ENCODE measurements around the gene QARS1. TPM values are rescaled to one million over a fixed set of nuclear protein-coding genes. Genes with fewer than 3 reads are reported as not detected.

Gene QARS1
- total RNA-seq (2012; rRNA removed), result 241 and 389 TPM in 2 replicates

DNA sequence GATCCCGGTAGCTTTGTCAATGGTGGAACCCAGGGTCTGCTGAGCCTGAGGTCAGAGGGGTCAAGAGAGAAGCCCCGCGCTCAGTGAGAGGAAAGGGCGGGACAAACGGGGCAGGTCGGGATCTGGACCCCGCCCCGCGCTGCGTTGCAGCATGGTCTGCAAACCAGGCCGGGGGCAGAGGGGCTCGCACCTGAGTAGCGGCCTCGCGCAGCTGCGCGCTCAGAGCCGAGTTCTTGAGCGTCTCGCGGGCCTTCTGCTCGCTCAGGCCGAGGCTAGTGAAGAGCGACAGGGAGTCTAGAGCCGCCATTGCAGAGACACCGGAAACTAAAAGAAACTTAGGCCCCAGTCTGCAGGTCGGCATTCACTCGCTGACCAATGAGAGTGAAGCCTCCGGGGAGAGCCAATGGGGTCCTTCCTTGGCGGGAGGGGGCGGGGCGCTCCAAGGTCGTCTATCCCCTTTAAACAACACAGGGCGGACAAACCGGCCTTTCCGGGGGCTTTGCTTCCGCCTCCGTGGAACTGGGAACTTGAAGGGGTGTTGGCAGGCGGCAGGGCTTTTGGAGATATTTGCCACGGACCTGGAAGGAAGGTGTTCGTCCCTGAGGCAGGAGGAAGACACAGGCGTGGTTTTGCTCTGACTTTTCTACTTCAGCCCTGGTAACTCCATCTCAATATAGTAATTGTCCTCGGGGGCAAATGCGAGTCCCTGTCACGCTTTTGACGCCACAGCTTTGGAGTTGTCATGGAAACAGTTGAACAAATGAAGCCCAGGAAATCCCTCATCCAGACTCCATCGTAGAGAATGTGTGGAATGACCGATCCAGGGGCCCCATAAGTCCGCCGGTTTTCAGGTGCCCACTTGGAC is at the start of gene QARS1:
Gene QARS1, minus strand, starts transcription at position 331 of the 865 bp plus-strand sequence. Its CDS starts 24 bp downstream, at position 307.
- H3K9ac ChIP-seq (ENCODE audit: low read depth, low read length), result peak within 1 kb of the TSS; percentile 90
- peaks cover 42% of the 10 kb centered on the region for H3K36me3 ChIP-seq (ENCODE audit: insufficient read depth, low read length)
- H3K4me3 ChIP-seq (ENCODE audit: low read length), result peak within 1 kb of the TSS; percentile 90
- peaks cover 14% of the 10 kb centered on the region for H3K4me1 ChIP-seq (ENCODE audit: control insufficient read depth, insufficient read depth, low read length)
- peak within 1 kb of the TSS; percentile 94 for H3K4me2 ChIP-seq (ENCODE audit: low read length)
- no peaks in the 10 kb centered on the region for H3K9me3 ChIP-seq (replicated peaks; ENCODE audit: low read length)
- H3K27me3 ChIP-seq (ENCODE audit: control insufficient read depth, insufficient read depth, low read length), result no peaks in the 10 kb centered on the region

DNA sequence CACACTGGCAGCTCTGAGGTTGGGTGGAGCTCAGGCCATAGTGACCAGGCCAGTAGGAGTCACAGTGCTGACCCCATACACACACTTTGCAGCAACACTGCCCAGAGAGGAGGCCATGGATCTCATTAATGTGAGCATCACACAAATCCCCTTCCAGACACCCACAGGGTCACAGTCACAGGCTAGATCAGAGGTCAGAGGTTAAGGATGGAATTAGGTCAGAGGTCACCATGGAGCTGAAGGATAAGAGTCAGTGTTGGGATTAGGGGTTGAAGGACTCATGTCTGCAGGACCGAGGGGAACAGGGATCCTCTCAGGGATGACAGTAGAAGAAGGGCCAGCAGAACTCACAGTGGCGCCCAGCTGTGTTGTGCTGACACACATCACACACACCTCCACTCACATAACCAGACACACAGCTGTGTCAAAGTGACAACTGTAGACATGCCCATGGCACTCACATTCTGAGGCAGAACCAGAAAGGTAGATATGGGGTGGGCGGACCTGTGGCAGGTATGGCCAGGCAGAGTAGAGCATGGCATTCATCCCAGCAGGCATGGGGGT is 48.9 kb upstream of the QARS1 start:
- Histone ChIP-seq H3K27me3 (ENCODE audit: control insufficient read depth, insufficient read depth, low read length) (no peaks in the 10 kb centered on the region), H3K4me3 (ENCODE audit: low read length) (no peak overlapping the region), H3K4me1 (ENCODE audit: control insufficient read depth, insufficient read depth, low read length) (no peaks in the 10 kb centered on the region), H3K36me3 (ENCODE audit: insufficient read depth, low read length) (no peaks in the 10 kb centered on the region), H3K9me3 (replicated peaks; ENCODE audit: low read length) (no peaks in the 10 kb centered on the region), H3K4me2 (ENCODE audit: low read length) (no peak overlapping the region), H3K9ac (ENCODE audit: low read depth, low read length) (no peak overlapping the region)

DNA sequence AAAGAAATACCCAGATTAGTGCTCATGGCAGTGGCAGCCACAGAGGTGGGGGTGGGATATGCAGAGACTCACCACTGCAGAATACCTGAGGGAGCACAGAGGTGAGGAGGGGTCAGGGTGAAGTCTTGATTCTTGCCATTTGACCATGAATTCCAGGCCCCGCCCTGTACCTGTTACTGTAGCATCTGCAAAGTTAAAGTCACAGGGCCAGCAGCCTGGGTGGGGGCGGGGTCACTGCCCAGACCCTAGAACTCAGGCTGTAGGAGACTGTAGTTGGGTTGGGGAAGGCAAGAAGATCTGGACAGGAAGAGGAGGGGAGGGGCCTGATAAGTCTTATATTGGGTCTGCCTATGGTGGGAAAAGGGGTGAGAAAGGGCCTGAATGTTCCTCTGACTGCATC is 47.1 kb upstream of the QARS1 start:
- Histone ChIP-seq H3K4me3 (ENCODE audit: low read length) (no peak overlapping the region), H3K36me3 (ENCODE audit: insufficient read depth, low read length) (no peaks in the 10 kb centered on the region), H3K4me2 (ENCODE audit: low read length) (no peak overlapping the region), H3K9me3 (replicated peaks; ENCODE audit: low read length) (no peaks in the 10 kb centered on the region), H3K9ac (ENCODE audit: low read depth, low read length) (no peak overlapping the region), H3K4me1 (ENCODE audit: control insufficient read depth, insufficient read depth, low read length) (no peaks in the 10 kb centered on the region), H3K27me3 (ENCODE audit: control insufficient read depth, insufficient read depth, low read length) (no peaks in the 10 kb centered on the region)

DNA sequence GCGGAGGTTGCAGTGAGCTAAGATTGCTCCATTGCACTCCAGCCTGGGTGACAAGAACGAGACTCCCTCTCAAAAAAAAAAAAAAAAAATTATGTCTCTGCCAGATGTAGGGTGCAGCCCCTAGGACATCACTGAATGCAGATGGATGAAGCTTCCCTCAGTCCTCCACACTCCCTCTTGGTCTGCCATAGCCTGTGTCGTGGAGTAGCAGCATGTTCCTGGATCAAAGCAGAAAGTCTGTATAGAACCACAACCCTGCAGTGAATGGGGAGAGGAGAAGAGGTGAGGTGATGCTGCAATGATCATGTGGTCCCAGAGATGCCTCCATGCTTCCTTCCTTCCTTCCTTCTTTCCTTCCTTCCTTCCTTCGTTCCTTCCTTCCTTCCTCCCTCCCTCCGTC is 43.6 kb upstream of the QARS1 start:
- H3K4me1 ChIP-seq (ENCODE audit: control insufficient read depth, insufficient read depth, low read length), result no peaks in the 10 kb centered on the region
- H3K4me2 ChIP-seq (ENCODE audit: low read length), result no peak overlapping the region
- no peaks in the 10 kb centered on the region for H3K9me3 ChIP-seq (replicated peaks; ENCODE audit: low read length)
- no peaks in the 10 kb centered on the region for H3K36me3 ChIP-seq (ENCODE audit: insufficient read depth, low read length)
- no peak overlapping the region for H3K9ac ChIP-seq (ENCODE audit: low read depth, low read length)
- H3K27me3 ChIP-seq (ENCODE audit: control insufficient read depth, insufficient read depth, low read length), result no peaks in the 10 kb centered on the region
- no peak overlapping the region for H3K4me3 ChIP-seq (ENCODE audit: low read length)

DNA sequence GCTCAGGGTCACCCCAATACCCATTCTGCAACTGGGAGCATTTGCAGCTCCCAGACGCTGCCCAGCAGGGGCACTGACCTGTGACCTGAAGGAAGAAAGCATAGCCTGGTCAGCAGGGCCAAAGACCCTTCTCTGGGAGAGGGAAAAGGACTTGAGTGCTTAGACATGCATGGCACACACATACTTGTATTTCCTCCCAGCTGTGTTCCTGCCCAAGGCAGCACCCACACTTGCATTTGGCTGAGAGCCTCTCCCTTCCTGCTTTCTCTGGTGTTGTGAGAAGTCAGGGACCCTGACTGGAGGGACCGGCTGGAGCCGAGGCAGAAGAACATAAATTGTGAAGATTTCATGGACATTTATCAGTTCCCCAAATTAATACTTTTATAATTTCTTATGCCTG is 35.5 kb upstream of the QARS1 start:
- Histone ChIP-seq H3K36me3 (ENCODE audit: insufficient read depth, low read length) (no peaks in the 10 kb centered on the region), H3K4me3 (ENCODE audit: low read length) (no peak overlapping the region), H3K4me2 (ENCODE audit: low read length) (no peak overlapping the region), H3K27me3 (ENCODE audit: control insufficient read depth, insufficient read depth, low read length) (peaks cover 11% of the 10 kb centered on the region), H3K4me1 (ENCODE audit: control insufficient read depth, insufficient read depth, low read length) (no peaks in the 10 kb centered on the region), H3K9me3 (replicated peaks; ENCODE audit: low read length) (no peaks in the 10 kb centered on the region), H3K9ac (ENCODE audit: low read depth, low read length) (no peak overlapping the region)

DNA sequence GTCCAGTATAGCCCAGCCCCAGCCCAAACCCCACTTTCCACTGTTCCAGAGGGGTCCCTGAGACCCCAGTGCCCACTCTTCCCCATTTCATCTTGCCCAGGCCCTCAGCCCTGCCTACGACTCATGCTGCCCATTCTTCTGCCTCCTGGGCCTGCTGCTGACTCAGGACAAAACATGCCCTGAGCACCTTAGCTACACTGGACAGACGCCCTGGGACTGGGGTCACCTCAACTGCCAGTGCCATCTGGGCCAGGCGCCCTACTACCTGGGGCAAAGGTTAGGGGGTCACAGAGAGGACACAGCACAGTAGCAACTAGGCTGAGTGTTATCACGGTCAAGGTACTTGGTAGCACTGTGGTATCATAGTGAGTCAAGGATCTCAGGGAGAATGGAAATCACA is 30.9 kb upstream of the QARS1 start:
- Histone ChIP-seq H3K4me1 (ENCODE audit: control insufficient read depth, insufficient read depth, low read length) (peaks cover 21% of the 10 kb centered on the region), H3K9ac (ENCODE audit: low read depth, low read length) (no peak overlapping the region), H3K4me2 (ENCODE audit: low read length) (no peak overlapping the region), H3K9me3 (replicated peaks; ENCODE audit: low read length) (no peaks in the 10 kb centered on the region), H3K27me3 (ENCODE audit: control insufficient read depth, insufficient read depth, low read length) (peaks cover 8% of the 10 kb centered on the region), H3K4me3 (ENCODE audit: low read length) (no peak overlapping the region), H3K36me3 (ENCODE audit: insufficient read depth, low read length) (peaks cover 18% of the 10 kb centered on the region)

DNA sequence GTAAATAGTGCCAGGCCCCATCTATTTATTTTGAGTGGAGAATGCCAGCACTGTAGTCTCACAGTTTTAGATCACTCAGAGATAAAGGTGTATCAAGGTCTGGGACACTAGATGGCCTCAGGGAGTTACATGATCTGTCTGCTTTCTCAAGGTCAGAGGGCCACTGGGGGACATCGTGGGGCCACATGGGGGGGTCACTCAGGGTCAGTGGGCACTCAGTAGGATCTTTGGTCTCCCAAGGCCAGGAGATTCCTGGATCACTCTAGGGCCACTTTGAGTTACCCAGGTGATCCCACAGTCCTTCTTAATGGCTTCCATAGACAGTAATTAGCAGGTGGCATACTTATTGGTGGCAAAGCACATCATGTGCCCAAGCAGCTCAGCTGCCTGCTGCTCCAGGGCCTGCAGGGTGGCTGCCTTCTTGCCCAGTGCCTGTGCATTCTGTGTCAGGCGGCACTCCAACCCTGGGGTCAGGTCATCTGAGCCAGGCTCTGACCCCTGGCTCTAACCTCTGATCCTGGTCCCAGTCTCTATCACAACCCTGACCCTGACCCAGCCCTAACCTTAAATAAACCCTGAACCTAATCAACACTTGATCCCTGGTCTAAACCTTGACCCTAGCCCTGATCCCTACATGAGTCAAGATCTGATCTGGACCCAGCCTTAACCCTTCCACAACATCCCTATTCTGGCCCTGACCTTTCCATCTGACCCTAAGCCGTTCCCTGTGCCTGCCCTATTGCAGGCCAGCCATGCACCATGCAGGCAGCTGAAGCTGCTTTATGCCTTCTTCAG is 30.1 kb upstream of the QARS1 start:
- H3K4me3 ChIP-seq (ENCODE audit: low read length), result no peak overlapping the region
- H3K36me3 ChIP-seq (ENCODE audit: insufficient read depth, low read length), result peaks cover 25% of the 10 kb centered on the region
- no peak overlapping the region for H3K9ac ChIP-seq (ENCODE audit: low read depth, low read length)
- peaks cover 8% of the 10 kb centered on the region for H3K27me3 ChIP-seq (ENCODE audit: control insufficient read depth, insufficient read depth, low read length)
- H3K4me1 ChIP-seq (ENCODE audit: control insufficient read depth, insufficient read depth, low read length), result peaks cover 21% of the 10 kb centered on the region
- H3K9me3 ChIP-seq (replicated peaks; ENCODE audit: low read length), result no peaks in the 10 kb centered on the region
- peak overlapping the region; percentile 95 for H3K4me2 ChIP-seq (ENCODE audit: low read length)

DNA sequence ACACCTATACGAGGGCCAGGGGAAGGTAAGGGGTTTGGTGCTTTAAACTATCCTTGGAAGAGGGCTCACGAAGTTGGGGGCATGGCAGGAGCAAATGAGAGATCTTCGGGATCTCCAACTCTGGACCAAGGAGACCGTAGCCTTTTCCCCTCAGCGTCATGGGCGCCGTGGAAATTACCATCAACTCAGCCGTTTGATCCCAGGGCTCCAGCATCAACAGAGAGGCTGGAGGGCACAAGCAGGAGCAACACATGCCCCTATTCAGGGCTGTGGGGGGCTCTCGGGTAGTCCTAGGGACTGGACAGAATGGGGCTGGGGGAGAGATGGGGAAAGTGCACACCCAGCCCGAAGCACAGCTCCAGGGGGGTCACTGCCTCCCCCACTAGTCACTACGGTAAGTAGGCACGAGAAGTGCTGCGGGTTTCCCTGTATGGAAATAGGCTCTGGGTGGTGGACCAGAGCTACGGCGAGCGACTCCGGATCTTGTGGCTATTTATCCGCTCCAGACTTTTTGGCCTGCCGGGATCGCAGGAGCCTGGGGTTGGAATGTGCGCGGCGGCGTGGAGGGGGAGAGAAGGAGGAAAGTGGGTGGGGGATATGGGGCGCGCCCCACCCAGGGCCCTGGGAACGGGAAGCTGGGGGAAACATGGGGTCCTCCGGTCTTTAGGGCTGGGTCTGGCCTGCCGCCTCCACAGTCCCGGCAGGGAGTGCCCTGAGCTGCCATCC is 28.8 kb upstream of the QARS1 start:
- H3K36me3 ChIP-seq (ENCODE audit: insufficient read depth, low read length), result peaks cover 37% of the 10 kb centered on the region
- H3K4me1 ChIP-seq (ENCODE audit: control insufficient read depth, insufficient read depth, low read length), result peaks cover 21% of the 10 kb centered on the region
- peak overlapping the region; percentile 83 for H3K4me3 ChIP-seq (ENCODE audit: low read length)
- H3K9ac ChIP-seq (ENCODE audit: low read depth, low read length), result peak overlapping the region; percentile 86
- peak overlapping the region; percentile 95 for H3K4me2 ChIP-seq (ENCODE audit: low read length)
- peaks cover 8% of the 10 kb centered on the region for H3K27me3 ChIP-seq (ENCODE audit: control insufficient read depth, insufficient read depth, low read length)
- H3K9me3 ChIP-seq (replicated peaks; ENCODE audit: low read length), result no peaks in the 10 kb centered on the region

DNA sequence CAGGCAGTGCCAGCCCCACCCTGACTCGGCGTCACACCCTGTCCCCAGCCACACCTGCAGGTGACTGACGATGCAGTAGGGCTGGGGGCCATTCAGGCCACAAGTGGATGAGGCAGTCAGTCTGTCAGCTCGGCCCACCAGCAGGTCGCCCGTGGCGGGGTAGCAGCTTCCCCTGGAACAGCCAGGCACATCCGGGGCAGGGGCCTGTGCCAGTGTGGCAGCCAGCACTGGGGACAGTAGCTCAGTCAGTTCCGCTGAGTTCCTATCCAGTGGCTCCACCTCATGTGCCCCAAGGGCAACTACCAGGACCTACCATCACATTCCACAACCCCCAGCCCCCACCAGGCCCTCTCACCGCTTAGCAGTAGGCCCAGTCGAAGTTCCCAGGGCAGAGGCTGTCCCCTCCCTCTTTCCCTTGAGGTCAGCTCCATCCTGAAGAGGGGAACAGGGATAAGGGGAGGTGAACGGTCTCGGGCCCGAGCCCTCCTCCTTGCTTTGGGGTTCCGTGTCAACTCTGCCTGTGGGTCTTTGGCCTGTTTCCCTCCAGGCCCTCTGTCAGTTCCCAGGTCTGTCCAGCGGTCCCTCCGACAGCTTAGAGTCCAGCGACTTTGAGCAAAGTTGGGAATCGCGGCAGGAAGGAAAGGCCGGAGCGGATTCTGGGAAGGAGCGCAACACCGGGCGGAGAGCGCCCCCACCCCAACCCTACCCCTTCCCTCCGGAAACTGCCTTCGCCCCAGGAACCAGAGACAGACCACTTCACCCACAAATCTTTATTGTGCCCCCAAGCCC is 28.1 kb upstream of the QARS1 start, which contains the start of gene LAMB2:
Gene LAMB2, minus strand, starts transcription at position 614 of the 789 bp plus-strand sequence. Its CDS starts 183 bp downstream, at position 431.
- Histone ChIP-seq H3K4me2 (ENCODE audit: low read length) (peak within 1 kb of the TSS; percentile 95), H3K4me3 (ENCODE audit: low read length) (peak within 1 kb of the TSS; percentile 83), H3K27me3 (ENCODE audit: control insufficient read depth, insufficient read depth, low read length) (peaks cover 2% of the 10 kb centered on the region), H3K9me3 (replicated peaks; ENCODE audit: low read length) (no peaks in the 10 kb centered on the region), H3K9ac (ENCODE audit: low read depth, low read length) (peak within 1 kb of the TSS; percentile 86), H3K36me3 (ENCODE audit: insufficient read depth, low read length) (peaks cover 43% of the 10 kb centered on the region), H3K4me1 (ENCODE audit: control insufficient read depth, insufficient read depth, low read length) (peaks cover 21% of the 10 kb centered on the region)

DNA sequence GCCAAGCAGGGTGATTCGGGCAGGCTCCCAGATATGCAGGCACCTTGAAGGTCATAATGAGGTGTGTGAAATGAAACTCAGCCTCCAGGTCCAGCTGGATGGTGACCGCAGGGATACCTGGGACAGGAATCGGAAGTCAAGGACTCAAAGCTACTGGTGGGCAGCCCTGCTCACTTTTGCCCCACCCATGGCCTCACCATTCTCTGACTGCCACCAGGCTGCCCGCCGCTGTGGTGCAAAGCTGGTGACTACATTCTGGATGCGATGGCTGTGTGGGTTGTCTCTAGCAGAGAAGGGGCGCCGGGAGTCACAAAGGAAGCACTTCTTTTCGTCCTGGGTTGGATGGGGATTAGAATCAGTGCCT is 27.5 kb upstream of the QARS1 start:
- H3K9me3 ChIP-seq (replicated peaks; ENCODE audit: low read length), result no peaks in the 10 kb centered on the region
- peak overlapping the region; percentile 83 for H3K4me3 ChIP-seq (ENCODE audit: low read length)
- H3K36me3 ChIP-seq (ENCODE audit: insufficient read depth, low read length), result peaks cover 45% of the 10 kb centered on the region
- no peaks in the 10 kb centered on the region for H3K27me3 ChIP-seq (ENCODE audit: control insufficient read depth, insufficient read depth, low read length)
- H3K4me2 ChIP-seq (ENCODE audit: low read length), result peak overlapping the region; percentile 95
- H3K9ac ChIP-seq (ENCODE audit: low read depth, low read length), result peak overlapping the region; percentile 86
- H3K4me1 ChIP-seq (ENCODE audit: control insufficient read depth, insufficient read depth, low read length), result peaks cover 21% of the 10 kb centered on the region
